GM18909 (cell line): ENCODE measurements around the gene NBEA.

ENCODE experiments used
- ATAC-seq: cut with Tn5 transposase; IDR thresholded peaks from one replicate; pipeline ENCODE4 v1.9.1; 2021; ENCODE audit warnings: mild to moderate bottlenecking; ENCODE audit not compliant: unreplicated experiment, poor library complexity

NBEA gene

DNA sequence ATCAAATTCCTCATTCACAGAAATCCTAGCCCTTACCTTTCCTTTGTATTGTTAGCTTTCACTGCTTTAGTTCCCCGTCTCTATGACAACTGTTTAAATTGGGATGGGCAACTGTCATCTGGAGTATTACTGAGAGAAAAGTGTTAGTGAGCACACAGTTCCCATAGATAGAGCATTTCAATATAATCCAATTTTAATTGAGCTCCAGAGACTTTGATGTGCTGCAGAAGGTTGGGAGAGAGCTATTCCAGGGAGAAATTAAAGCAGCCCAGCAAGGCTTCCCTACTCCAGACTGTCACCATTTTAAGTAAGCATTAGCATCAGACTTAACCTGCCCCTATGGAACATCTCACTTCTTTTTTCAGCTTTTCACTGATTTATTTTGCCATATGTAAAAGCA lies 589.5 kb downstream of the NBEA start:
- ATAC-seq = no peak

DNA sequence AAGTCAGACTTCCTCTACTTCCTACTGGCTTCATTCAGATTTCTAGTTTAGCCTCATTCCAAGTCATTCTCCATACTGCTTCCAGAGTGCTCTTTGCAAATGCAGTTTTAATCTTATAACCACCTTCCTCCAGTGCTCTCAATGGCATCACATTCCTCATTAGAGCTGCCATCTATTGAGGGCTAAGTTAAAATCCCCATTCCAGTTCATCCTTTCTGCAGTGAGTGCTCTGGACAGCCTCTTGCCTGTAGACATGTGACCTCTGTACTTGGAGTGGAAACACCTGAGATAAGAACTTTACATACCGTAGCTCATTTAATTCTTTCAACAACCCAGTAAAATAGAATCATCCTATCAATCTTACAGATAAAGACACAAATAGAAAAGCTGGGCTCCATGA lies 592.3 kb downstream of the NBEA start:
- ATAC-seq = no peak

DNA sequence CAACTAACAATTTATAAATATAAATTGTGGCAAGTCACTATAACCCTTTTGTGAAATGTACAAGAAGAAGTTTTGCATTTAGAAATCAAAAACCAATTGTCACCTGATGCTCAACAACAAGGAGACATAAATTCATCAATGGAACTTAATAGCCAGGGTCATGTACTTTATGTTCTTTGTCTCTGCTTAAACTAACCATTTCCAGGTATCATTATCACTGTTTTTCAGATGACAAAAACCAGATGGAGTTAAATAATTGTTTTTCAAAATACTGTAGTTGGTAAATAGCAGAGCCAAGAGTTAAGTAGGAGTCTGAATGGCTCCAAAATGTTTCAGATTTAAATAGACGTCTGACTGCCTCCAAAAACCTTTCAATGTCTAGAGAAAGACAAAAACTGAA lies 606.7 kb downstream of the NBEA start:
- no peak for ATAC-seq

DNA sequence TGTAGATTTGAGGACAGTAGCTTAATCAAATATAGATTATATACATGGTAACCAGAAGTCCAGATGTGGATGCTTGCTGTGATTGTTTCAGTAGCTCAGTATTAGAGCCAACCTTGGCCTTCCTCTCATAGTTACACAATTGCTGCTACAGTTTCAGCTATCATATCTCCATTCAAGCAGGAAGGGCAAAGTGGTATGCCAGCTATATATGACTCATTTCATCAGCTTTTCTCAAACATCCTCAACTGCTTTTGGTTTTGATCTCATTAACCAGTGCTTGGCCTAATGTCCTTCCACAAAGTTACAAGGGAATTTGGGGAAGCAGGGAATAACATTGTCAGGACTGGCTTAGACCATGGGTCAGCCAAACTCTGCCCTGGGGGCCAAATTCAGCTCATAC lies 607.4 kb downstream of the NBEA start:
- ATAC-seq = peak; percentile 91

DNA sequence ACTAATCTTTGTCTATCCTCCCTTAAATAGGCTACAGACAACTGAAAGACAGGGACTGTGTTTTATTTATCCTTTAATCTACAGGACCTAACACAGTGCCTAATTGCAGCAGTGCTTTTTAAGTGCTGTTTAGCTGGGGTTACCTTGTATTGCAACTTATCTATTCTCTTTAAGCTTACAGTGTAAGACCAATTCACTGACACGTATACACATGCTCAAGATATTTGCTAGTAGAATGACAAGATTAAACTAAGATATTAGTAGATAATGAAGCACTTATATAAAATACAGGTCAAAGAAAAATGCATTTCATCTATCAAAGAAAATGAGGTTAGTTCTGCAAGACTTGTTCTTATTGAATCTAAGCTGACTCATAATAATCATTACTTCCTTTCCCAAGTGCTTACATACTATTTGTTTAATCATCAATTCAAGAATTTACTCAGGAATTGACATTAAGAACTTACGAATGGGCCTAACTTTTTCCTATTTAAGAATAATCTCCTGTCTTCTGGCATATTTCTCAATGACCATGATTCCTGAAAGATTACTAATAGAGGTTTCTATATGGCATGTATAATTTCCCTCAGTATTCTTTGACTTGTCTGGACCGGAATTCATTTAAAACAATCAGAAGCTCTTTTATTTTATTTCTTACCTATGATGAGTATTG lies 610.2 kb downstream of the NBEA start:
- ATAC-seq = no peak

DNA sequence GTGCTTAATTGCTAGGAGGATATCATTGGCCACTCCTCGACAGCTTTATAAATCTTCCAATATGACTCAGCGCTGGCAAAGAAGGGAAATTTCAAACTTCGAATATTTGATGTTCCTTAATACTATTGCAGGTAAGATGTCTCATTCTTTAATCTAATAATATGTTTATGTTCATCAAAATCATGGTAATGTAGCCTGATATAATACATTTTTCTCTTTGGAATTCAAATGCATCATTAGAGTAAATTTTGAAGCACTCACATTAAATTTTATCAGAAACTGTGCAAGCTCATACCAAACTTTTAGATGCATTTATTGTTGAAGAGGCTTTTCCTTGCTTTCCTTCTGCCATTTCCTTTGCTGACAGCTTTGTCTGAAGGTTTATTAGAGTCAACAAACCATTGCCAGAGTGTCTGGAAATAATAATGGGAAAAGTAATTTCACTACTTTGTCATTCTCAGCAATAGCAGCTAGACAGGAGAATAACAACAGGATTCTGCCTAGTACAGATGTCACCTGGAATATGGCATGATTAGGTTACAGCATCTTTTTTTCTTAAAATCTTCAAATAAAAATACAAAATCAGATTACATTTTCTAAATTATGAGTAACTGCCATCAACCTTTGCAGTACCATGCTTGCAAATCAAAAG lies 613.0 kb downstream of the NBEA start:
- ATAC-seq = no peak

DNA sequence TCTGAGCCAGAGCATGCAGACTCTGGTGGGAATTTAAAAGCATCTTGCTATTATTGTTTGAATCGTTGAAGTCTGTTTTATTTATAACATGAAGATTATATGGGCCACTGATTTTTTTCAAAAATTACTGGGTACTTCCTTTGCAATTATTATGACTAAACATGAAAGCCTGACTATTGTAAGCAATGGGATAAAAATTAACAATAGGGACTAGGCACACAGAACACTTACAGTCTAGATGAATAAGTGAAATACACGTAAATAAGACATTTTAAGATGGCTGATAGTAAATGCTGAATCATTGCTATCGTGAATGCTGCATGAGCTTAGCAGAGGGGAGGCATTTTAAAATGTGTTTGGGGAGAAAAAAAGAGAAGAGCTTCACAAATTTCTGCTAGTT lies 615.4 kb downstream of the NBEA start:
- no peak for ATAC-seq

DNA sequence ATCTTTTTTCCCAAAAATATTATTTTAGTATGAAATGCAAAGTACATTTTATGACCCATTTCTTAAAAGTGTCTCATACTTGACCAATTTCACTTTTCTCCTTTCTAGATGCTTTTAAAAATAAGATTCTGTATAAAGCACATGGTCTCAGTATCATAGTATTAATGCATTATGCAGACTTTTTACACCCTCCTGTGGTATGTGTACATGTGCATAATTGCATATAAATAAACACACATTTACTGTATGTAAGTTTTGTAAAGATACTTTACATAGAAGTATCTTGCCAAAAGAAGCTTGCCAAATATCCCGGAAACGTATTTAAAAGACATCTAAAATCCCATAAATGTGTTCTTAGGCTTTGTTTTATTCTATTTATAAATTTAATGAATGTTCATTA lies 619.5 kb downstream of the NBEA start:
- no peak for ATAC-seq

DNA sequence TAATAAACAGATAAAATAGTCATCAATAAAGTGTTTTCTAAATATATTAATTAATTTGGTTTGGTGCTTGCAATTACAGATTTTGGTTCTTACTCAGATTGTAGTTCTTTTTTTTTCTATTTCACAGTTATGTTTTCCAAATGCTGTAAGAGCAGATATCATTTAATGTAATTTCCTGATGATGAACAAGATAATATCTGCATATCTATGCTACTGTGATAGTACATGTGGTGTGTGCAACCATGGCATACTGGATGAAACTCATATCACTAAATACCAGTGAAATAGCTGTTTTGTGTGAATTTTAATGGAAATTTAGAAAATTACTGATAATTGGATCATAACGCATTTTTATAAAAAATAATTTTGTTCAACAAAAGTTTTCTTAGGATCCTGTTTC lies 623.2 kb downstream of the NBEA start:
- ATAC-seq = no peak

DNA sequence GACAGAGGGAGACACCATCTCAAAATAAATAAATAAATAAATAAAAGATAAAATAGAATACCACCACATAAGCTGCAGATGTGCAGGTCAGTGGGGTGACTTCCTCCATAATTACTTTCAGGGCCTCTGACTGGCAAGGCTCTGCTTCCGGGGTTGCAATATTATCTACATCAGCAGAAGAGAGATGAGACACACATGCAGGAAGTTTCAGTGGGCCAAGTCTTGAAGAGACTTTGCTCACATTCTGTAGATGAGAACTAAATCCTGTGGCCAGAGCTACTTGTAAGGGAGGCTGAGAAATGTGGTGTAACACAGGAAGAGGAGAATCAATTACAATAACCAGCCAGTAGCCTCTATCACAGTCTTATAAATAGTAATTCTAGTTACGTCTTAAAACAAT lies 624.3 kb downstream of the NBEA start:
- ATAC-seq = no peak

DNA sequence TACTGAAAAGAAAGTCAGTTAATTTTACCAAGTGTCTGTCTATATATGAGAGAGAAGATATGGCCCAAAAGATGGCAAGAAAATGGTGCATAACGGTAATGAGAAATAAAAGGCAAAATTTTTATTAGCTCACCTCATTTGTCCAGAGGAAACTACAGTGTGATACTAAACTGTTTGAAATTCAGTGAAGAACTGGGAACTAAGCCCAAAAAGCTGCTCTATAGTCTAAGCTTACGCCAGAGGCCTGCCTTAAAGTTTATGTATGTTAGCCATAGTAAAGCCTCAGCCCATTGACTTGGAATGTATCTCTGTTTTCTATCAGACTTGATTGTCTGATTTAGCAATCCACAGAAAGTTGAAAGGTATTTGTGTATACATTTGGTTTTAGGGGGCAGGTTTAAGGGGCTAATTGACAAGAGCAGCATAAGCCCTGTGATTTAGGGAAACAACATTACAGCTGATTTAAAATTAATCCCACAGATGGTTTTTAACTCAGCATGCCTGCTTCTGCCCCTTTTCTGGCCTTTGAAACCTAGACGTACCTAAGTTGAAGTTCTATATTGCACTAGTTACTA lies 625.4 kb downstream of the NBEA start:
- no peak for ATAC-seq

DNA sequence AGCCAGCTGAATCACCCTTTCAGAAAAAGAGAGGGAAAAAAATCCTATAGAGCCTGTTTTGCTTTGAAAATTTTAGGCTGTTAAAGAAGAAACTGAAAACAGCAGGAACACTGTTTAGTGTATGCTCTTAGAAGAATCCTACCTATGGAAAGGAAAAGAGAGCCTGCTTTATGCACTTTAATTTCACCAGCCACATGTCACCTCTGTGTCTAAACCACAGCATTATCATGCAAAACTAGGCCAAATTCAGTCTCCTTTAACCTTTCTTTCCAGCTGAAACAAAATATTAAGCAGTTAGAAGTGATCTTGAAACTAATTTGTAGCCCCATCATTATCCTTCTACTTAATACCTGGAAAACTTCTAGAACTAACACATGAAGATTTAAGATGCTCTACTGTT lies 631.6 kb downstream of the NBEA start:
- ATAC-seq = no peak

DNA sequence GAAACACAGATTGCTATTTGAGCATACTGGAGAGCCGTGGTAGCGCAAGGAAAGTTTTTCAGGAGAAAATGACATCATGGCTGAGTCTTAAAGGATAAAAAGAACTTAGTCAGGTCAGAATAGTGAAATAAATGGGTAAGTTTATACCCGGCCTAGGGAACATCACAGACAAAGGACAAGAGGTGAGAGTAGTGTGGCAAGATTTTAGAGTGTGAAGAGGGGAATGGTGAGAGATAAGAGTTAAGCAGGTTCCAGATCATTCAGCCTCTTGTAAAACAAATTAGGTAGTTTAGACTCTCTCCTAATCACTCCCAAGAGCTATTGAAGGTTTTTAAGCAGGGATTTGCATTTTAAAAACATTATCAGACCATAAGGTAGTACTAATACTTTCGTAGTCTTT lies 650.4 kb downstream of the NBEA start:
- no peak for ATAC-seq

DNA sequence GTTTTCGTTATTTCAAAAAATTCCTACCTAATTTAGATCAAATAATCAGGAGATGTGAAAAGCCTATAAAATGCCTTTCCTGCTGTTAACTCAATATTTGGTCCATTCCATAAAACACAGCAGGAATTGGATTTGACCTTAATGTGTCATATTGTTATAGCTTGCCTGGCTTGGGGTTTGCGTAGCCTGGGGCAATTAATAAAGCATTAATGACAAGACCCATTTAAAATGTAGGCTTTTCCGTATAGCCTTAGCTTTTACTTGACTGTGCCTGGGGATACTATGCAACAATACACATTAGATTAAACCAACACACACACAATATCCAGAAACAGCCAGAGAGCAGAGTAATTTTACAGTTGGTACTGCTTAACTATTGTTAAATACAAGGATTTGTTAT lies 651.6 kb downstream of the NBEA start:
- no peak for ATAC-seq

DNA sequence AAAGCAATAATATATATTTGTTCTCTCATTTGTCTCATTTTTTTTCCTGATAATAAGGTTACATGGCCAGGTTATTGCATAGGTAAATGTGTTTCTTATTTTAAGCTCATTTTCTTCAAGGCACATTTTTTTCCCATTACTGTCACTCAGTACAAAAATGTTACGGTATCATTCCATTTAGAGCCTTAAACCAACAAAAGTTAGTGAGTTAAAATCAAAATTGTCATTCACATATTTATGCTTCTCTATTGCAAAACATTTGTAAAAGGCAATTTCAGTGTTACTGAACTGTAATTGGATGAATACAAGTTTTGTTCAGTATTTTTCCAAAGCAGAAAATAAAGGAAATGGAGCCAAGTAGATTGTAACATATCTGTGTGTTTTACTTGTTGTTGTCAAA lies 652.0 kb downstream of the NBEA start:
- ATAC-seq = no peak

DNA sequence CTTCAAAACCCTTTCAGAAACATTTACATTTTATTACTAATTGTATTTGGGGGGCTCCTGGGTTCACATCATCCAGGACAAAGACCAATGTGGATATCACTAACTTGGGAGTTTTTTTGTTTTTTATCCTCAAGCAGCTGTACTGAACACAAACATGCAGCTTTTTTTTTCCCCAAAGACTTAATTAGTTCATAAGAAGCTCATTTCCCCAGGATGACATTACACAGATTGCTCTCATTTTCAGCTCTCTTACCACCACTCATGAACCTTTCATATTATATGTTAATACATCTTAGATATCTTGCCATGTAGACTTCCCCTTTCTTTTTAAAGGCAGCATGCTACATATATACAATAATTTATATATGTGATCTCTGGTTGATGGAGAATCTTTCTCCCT lies 653.1 kb downstream of the NBEA start:
- ATAC-seq = no peak

DNA sequence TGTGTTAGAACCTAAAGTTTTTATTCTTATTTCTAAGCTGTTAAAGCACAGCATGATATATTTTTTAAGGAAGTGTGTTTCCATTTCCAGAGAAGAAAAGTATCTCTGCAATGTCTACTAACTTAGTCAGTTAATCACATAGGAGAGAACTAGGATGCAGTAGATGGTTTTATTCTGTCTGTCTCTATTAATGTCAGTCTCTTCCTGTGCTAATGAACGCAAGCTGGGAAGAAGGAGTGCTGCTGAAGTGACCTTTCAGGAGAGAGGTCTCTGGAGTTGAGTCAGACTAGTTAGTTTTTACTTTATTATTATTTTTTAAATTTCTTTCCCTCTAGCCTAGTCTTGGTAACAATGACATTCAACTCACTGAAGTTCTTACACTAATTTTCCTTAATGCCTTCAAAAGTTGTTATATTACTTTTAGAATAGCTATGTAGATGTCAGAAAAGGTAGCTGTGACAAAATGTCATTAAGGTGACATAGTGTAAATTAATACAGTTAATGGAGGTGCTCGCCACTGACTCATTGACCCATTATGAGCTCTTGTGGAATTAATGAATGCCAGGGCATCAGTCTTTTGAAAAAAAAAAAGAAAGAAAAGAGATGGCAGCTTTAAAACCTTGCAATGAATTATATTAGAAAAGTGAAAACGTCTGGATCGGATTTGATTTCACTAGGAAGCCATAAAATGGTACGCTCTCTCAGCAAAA lies 654.4 kb downstream of the NBEA start:
- no peak for ATAC-seq

DNA sequence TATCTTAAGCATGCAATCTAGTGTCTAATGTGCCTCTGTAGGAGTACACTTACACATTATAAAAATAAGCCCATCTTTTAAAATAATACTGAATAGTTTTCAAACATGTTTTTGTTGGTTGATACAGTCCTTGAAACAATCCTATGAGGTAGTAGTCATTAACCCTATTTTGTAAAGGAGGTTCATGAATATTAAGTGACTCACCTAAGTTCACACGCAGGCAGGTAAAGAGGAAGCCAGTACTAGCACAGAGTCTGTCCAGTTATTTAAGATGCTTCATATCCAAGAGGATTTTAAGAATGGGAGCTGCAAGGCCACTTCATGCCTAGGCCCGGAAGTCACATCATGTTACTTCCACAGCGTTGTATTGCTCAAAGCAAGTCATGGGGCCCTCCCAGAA lies 655.4 kb downstream of the NBEA start:
- ATAC-seq = no peak

DNA sequence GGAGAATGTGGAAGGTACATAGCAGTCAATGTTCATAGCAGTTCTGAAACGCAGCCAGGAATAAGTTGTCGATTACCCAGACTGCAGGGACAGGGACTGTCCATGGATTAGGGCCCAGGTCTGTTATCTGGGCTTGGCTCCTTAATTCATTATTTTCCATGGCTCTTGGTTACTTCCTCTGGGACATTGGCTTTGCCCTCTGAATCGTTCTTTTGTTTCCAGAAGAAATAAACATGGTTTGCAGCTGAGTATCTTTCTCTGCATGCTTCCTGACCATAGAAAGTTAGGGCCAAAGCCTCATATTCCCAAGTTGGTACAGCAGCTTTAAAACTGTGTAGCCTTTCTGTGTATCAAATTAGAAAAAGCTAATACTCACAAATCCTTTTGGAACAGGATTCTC lies 656.2 kb downstream of the NBEA start:
- ATAC-seq = no peak

DNA sequence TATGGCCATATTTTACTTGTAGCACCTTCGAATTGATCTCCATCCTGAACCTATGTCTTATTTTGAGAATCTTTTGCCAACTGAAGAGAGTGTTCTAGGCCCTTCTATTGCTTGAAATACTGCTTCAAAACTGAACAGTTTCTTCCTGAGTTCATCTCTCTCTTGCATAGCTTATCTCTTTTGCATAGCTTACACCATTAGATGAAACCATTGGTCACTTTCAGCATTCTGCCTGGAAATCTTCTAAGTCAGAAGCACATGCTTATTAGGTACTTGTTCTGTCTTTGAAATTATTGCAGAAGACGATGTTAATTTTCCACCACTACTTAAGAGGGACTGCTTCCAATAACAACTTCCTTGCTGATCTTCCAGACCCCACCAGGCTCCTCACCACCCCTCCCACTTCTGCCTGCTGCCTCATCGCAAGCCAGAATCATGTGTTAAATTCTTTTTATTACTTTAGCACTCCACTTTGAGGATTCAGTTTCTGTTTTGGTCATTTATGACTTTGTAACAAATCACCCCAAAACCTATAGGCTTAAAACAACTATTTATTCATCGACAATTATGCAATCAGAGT lies 656.8 kb downstream of the NBEA start:
- no peak for ATAC-seq

DNA sequence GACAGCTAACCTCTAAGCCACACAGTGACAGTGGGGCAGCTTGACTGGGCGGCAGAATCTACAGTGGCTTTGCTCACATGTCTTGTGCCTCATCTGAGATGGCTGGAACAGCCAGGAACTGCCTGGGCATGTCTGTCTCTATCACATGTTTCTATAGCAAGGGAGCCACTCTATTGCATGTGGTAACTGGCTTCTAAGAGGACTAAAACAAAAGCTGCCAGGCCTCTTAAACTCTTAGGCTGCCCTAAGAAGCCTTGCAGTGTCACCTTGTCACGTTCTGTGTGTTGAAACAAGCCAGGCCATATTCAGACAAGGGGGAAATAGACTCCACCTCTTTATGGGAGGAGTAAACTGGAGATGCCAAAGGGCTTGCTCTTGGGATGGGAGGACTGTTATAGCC lies 657.3 kb downstream of the NBEA start:
- no peak for ATAC-seq
